HG03066 (cell line): ENCODE results near the gene C1orf232.

Source experiments
- ATAC-seq: cut with Tn5 transposase; IDR thresholded peaks from one replicate; pipeline ENCODE4 v1.9.1; 2021; ENCODE audit warnings: low read depth; ENCODE audit not compliant: unreplicated experiment

C1orf232 gene

DNA sequence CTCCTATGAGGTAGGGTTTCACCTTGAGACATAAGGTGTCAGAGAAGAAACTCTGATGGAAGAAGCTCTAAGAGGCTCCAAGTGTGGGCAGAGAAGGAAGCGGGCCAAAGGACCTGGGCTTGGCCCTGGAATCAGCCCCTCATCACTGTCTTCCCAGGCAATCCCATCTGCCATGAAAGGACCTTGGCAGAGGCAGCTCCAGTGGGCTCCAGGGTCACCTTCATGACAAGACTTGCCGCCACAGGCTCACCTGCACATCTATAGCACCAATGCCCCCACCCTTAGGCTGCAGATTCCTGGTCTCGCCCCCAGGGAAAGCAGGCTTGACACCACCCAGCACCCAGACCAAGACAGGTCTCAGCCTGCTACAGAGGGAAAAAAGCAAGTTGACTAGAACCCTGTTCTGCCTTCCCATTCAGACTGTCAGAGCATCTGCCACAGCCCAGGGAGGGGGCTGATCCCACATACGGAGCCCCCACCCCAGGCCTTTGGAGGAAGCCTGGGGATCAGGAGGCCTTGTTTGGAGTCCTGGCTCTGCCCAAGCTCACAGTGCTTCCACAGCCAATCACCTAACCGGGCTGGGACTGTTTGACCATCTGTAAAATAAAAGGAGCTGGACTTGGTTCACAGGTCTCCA is 10.4 kb downstream of the C1orf232 start:
- ATAC-seq, result no peak

DNA sequence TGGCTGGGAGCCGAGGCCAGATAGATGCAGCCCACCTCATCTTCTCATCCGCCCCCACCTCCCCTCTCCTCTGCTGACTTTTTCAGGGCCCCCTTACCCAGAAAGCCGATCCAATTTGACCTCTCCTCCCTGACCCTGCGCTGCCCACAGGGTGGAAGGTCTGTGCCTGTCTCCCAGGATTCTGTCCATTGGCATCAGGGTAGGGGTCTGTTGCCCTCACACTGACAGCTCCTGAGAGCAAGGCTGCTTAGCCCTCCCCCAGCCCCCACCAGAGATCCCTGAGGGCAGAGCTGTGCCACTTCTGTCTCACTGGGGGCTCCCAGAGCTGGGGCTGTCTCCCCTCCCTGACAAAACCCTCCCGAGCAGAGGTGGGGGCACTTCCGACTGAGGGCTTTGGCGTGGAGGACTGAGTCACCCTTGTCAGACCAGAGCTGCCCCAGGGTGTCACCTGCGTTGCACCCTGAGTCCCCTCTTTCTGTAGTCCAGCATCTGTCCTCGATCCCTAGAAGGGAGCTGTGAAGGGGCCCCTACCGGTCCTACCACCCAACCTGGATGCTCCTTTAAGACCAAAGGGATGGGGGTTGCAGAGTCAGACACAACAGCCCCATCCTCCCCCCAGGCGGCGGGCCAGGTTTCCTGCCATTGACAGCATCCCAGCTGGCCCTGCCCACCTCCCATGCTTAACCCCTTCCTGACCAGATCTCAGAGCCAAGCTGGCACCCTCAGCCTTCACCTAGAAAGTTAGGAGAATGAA is 12.3 kb downstream of the C1orf232 start:
- ATAC-seq, result no peak

DNA sequence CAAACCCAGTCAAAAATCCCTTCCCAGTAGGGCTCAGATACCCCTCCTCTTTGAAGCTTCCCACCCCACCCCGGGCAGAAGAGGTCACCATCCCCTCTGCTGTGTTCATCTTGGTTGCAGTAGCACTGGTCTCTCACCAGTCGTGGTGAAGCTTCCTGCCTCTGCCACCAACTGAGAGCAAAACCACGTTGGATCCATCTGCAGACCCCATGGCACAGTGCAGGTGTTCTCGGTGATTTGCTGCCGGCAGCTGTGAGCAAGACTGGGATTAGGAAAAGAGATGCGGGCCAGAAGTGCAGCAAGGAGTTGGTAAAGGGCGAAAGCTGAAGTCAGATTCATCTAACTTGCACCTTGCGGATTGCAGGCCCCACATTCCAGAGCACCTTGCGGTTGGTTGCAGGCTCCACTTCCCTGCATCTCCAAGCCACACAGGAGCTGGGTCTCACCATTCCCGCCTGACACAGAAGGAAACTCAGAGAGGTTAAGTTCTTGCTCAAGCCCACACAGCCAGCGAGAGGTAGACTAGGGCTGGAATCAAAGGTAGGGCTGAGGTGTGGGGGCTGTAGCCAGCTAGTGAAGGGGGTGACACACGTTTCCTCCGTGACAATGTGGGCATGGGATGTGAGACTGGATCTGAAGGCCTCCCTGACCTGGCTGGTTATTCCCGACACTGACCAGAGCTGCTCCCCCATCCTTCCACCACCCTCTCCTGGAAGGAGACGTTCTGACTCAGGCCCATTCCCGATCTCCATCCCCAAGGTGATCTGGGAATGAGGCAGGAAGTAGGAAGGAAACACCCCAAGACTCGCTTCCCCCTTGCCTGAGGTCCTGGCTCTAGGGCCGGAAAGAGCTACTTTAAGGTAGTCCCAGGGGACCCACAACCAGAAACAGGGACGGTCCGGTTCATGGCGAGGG is 13.1 kb downstream of the C1orf232 start:
- no peak for ATAC-seq

DNA sequence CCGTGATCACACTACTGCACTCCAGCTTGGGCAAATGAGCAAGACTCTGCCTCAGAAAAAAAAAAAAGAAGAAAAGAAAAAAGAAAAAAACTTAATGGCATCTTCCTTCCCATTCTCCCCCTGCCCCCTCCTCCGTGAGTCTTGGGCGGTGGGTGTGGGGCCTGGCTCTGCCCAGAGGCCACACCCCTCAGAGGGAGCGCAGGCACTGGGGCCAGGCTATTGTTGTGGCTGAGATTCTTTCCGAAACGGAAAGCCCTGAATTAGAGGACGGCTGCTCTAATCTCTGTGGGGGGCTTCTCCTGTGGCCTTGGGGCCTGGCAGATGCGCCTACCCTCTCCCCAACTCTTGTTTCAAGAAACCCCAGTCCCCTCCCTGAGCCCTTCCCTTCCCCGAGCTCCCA is 14.0 kb downstream of the C1orf232 start:
- ATAC-seq, result no peak

DNA sequence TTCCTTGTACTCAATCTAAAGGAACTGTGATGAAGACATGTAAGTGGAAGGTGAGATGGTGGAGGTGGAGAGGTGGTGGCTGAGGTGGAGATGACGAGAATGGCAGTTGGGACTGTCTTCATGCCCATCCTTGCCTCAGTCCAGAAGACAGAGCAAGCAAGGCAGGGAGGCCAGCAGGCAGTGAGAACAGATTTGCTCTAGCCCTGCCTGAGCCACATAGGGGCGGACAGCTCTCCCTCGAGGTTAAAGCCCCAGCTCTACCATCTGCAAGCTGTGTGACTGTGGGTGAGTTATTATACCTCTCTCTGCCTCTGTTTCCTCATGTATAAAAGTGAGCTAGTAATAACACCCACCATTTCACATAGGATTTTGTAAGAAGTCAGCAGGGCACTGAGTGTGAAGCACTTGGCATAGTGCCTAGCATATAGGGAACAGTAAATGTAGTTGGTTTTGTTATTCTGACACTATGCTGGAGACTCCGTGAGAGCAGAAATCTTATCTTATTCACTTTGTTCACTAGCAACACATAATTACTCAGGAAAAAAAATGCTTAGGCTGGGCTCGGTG is 14.7 kb downstream of the C1orf232 start:
- ATAC-seq, result no peak

DNA sequence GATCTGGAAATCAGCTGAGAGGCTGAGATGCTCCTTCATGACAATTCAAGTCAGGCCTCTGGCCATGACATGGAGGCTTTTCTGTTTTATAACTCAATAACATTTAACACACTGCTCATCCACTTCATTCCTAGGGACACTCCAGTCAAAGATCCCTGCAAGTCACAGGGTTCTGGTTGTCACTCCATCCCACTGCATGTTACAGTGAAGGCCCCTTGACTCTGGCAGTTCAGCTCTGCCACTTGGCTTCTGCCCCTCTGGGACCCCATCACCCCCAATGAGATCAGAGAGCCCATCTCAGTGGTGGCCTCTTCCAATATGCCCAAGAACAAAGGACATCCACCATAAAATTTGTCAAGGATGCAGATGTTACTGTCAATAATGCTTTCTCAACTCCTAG is 19.9 kb downstream of the C1orf232 start:
- ATAC-seq, result no peak

DNA sequence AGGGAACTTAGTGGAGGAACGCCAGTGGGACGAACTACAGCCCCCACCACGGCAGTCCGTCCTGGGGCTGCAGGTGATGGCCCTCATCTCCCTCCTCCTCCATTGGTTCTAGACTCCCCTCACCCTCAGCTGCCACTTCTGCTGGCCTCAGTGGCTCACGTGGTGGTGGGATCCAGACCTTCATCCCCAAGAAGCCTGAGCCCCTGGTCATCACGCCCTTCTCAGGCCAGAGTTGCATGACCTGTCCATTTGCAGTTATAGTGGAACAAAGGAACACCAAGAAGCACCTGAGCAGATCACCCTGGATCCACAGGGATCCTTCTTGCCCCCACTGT is 22.8 kb downstream of the C1orf232 start:
- no peak for ATAC-seq

DNA sequence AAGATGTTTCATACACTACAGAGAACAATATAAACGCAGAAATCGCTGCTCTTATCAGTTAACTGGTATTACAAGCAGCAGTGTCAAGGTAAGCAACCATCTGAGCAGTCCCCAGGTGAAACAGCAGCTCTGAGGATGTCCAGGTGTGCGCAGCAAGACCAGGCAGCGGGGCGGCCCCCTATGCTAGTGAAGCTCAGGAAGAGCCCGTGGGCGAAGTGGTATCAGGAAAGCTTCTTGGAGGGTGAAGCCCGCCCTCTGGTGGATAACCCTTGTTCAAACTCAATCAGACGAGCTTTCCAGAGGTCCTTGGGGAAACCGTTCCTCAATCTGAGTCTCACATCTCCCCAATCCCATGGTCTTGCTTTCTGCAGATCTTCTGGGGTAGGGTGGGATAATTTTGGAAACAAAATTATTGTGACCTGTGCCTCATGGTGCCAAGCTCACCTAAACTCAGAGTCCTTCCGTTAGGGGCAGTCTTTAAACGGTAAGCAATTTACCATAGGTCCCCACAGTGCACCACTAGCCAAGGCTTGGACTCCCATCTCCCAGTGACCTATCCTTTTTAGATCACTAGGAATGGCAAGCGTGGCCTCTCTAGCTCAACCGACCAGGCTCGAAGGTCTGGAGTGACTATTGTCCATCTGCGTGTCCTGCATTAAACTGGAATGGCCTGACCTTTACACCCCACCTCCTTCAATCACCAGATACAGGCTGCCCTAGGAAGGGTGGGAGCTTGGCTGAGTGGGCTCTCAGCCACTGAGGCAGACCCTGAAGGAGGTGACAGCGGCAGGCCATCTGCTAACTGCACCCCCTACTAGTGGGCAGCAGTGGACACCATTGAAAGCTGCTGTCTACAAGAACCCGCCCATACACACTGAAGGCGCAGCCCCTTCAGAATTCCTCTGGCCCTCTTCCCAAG is 23.5 kb downstream of the C1orf232 start:
- no peak for ATAC-seq

DNA sequence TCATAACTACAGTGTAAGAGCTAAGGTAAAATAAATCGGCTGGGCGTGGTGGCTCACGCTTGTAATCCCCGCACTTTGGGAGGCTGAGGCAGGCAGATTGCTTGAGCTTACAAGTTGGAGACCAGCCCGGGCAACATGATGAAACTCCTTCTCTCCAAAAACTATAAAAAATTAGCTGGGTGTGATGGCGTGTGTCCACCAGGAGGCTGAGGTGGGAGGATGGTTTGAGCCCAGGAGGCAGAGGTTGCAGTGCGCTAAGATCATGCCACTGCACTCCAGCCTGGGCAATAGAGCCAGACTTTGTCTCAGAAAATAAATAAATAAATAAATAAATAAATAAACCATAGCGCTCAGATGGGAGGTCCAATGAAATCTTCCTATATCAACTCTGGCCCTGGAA is 26.6 kb downstream of the C1orf232 start:
- no peak for ATAC-seq

DNA sequence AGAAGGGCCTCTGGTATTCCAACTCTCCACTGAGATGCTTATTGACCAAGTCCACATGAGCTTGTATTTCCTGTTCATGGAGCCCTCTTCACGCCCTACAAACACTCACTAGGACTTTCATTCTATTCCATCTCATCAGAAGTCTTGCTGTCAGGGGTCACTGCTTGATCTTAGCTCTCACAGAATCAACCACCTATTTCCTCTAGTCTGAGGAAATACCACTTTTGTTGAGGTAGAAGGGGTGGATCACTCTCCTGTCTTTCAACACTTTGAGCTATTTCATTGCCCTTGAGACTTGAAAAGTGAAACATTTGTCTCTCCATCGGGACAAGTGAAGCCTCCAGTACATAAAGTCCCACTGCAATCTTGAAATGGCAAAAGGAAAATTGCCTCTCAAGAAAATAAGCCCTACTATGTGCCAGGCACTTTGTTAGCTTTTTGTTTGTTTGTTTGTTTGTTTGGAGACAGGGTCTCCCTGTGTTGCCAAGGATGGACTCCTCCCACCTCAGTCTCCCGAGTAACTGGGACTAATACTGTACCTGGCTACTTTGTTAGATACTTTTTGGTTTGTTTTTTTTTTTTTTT is 29.7 kb downstream of the C1orf232 start:
- ATAC-seq, result no peak

DNA sequence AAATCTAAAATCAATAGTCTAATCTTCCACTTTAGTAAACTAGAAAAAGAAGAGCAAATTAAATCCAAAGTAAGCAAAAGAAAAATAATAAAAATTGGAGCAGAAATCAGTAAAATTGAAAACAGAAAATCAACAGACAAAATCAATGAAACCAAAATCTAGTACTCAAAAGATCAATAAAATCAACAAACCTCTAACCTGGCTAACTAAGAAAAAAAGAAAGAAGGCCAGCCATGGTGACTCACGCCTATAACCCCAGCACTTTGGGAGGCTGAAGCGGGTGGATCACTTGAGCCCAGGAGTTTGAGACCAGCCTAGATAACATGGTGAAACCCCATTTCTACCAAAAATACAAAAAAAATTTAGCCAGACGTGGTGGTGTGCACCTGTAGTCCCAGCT is 34.3 kb downstream of the C1orf232 start:
- no peak for ATAC-seq

DNA sequence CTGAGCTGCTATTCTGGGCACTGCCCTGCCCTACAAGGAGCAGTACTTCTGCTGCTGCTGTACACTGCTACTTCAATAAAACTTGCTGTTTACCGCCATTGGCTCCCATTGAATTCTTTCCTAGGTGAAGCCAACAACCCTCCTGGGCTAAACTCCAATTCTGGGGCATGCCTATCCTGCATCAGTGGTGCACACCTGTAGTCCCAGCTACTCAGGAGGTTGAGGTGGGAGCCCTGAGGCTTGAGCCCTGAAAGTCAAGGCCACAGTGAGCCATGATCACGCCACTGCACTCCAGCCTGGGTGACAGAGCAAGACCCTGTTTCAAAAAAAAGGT is 36.0 kb downstream of the C1orf232 start:
- no peak for ATAC-seq

DNA sequence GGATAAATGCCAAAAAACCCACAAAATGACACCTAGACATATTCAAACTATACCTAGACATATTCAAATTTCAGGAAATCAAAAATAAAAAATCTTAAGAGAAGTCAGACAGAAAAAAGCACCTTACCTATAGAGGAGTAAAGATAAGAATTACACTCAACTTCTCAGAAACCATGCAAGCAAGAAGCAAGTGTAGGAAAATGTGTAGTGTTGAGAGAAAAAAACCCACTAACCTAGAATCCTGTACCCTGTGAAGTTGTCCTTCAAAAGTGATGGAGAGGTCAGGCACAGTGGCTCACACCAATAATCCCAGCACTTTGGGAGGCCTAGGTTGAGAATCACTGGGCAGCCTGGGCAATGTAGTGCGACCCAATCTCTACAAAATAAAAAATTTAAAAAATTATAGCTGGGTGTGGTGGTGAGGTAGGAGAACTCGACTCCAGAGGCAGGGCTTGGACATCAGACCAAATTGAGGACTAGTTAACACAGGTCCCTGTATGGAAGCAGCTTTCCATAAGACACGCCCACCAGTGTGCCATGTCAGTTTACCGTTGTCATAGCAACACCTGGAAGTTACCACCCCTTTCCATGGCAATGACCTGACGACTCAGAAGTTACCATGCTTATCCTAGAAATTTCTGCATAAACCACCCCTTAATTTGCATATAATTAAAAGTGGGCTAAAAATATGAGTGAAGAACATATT is 36.5 kb downstream of the C1orf232 start:
- no peak for ATAC-seq

DNA sequence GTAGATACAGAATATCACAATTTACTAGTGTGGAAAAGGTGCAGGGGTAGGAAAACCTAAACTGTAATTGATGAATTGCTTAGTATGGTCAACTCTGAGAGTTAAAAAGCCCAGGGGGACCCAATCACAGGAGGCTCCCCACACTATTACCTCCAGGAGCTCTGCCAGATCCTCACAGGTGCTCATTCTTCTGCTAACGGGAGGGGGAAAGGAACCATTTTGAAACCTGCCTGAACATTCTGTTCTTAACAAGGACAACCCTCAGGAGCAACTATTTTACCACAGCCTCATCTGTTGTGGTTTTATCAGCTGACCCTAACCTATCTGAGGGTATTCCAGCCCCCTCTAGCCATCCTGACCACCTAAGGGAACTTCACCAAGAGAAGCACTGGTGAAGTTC is 38.1 kb downstream of the C1orf232 start:
- ATAC-seq, result no peak

DNA sequence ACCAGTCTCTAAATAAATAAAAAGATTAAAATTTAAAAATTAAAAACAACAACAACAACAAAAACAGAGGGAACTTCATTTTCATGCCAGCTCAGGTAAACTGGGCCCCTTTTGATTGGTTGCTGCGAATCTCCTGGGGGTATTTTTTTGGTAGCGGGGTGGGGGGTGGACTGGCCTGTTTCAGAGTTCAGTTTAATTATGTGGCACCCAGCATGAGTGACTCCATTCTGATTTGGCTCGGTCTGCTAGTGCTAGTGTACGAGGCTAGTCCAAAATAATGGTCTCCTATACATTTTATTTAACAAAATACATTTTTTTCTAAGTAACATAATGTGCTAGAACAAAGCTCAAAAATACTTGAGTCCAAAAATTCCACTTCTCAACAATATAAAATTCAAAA is 39.0 kb downstream of the C1orf232 start:
- ATAC-seq, result no peak

DNA sequence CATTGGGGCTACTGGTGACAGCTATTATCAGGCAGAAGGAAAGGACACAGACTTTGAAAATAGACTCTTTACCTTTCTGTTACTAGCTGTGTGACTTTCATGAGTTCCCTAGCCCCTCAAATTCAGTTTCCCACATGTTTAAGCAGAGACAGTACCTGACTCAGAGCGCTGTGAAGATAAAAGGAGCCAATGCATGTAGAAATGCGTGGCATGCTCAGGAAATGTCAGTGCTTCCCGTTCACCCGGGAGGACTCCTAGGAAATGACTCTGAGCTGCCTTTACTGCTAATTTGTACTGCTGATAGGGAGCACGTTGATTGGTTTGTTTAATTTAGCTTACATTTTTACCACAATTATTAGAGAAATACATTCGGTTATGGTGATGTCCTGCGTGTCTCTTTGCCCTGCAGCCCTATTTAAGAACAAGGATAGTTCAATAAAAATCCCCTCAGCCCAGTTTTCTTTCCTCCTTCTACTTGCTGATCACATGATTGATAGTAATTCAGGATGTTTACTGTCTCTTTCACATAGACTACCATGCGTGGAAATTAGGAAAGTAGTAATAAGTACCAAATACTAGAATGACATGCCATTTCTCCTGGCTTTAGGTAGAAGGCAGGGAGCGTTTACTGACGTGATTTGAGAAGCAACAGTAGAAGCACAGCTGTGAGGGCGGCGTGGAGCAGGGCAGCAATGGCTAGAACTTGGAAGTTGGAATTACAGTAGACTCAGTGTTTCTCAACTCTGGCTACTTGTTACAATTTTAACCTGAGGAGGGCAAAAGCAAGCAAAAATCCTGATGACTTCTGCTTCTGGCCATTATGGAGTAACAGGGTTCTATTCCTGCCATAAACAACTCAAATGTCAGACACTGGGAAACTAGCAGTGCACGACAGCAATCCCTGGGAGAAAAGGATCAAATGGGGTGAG is 41.3 kb downstream of the C1orf232 start:
- ATAC-seq, result no peak

DNA sequence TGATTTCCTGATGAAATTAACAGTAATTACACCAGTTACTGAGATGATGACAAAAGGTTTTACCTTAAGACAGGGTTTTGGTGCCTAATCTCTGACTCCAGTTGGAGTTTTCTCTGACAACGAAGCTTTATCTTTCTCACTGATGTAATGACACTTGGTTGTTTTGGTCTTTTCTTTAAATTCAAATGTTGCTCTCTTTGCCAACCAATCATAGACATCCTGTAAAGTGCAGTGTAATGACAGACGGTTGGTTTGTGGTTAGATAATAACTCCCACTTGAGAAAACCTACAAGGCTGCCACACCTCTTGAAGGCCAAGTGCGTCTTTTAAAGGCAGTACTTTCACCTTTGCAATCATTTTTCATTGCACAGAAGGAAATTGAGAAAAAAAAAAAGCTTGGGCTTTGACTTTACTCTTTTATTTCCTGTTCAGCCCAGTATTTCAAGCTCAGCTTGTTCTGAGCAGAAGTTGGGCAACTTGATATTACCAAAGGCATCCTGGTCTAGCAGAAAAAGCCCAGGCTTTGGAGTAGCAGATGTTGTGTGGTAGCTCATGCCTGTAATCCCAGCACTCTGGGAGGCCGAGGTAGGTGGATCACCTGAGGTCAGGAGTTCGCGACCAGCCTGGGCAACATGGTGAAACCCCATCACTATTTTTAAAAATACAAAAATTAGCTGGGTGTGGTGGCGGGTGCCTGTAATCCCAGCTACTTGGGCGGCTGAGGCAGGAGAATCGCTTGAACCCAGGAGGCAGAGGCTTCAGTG is 42.3 kb downstream of the C1orf232 start:
- no peak for ATAC-seq

DNA sequence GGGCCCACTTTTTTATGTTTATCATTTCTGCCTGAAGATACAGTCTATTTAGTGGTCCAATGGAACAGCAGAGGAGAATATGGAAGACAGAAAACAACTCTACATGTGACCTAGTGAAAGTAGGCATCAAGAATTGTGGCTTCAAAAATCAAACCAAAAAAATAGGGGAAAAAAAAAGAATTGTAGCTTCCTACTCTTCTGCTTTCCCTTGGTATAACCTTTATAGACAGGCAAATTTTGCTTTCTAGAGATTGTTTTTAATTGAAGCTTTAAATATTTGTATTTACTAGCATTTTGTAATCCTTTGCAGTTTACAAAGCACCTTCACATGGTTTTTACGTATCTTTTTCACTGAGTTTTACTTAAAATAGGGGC is 42.8 kb downstream of the C1orf232 start:
- no peak for ATAC-seq
